Fibroblast of skin of right biceps (primary cell): ENCODE data around the gene TMEM106C.
A peak's percentile ranks its signal among the peaks of the same experiment; 100 is the strongest.

Experiments used
- DNase-seq: peaks from one replicate; pipeline ENCODE4 v3.0.0-alpha.2; 2013

TMEM106C gene, protein sequence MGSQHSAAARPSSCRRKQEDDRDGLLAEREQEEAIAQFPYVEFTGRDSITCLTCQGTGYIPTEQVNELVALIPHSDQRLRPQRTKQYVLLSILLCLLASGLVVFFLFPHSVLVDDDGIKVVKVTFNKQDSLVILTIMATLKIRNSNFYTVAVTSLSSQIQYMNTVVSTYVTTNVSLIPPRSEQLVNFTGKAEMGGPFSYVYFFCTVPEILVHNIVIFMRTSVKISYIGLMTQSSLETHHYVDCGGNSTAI

DNA sequence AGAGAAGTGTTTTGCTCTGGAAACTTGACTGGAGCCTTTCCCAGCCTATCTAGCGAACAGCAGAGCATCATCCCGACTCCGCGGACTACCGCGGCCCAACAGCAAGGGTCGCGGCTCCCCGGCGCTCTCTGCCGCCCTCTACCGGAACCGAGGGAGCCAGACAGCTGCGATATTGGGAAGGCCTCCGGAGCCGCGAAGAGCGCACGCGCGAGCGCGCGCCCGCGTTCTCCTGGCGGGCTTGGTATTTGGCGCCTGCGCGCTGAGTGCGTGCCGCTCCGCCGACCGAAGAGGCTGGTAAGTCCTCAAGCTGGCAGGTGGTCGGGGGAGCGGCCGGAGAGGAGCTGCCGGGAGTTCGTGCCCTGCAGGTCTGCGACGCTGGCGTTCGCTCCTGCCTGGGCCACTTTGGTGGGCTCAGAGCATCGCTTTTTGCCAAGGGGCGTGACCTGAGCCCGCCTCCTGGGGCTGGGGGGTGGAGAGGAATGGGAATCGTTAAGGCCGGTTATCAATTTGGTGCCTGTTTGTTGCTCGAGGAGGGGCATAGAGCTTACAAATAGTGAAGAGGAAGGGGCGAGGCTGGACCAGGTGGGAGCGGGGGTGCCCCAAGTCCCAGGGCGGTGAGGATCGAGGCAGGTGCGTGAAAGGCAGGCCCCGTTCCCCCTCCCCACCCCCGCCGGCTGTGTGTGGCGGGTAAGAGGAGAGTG lies at the start of gene TMEM106C:
TMEM106C (plus strand) TSS at position 257 of the 701 bp plus-strand sequence. CDS start 641 bp downstream, outside the sequence.
- DNase-seq = peak; percentile 87

DNA sequence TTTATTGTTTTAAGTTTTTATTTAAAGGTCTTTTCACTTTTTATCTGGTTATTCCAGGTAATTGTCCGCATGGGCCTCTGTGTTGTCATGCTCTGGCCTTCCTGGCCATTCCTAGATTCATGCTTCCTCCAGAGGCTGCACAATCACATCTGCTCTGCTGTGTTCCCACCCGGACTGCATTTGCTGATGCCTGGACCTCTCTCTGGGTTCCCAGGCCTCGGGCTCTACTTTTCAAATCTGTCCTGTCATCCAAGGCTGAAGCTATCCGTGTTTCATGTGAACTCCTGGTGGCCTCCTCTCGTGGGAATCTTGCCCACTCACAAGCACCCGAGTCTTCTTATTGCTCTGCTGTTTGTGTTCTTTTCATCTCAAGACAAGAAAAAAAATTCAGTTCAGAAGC lies 42.5 kb upstream of the TMEM106C start:
- no peak for DNase-seq

DNA sequence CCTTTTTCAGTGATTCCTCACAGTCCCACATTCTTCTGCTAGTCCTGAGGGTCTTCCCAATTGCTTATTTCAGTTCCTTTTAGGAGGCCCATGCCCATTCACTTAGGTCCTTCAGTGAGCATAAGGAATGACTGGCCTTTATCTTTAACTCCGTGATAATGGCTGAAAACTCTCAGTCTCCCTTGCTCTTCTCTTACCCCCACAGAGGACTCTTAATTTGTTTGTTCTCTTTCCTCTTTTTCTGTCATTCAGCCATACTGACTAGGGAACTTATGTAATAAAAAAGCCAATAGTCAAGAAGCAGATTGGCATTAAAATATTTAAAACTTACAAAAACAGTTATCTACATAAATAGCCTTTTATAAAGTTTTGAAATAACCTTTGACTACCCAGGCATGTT lies 41.5 kb upstream of the TMEM106C start:
- no peak for DNase-seq

DNA sequence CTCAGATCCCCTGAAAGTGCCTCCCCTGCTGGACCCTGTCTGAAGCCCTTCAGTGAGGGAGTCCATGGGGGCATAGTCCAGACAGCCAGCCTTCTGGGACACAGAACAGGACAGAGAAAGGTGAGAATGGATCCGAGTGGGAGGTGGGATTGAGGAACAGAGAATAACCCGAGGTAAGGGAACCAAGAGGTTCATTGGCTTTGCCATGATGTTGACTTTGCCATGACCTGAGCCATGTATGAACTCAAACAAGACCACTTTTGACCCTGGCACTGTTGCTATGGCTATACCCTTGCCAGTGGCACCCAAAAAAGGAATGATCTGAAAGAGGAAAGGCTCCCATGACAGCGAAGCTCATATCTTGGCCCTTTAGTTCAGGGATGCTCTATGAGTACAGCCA lies 36.0 kb upstream of the TMEM106C start:
- no peak for DNase-seq

DNA sequence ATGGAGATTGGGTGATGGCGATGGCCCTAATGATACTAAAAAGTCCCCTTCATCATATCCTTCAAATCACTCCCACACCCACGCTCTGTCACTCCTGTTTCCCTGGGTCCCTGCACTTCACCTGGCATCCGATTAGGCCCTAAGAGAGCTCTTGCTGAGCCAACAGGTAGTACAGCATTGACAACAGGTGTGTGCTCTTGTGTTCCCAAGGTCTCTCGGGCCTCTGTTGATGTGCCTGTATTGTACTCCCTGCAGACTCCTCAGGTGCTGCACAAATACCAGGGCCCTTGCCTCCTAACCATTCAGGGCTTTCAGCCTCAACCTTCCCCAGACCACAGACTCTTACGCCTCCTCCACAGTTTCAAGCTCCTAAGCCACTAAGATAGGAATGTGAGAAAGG lies 32.8 kb upstream of the TMEM106C start:
- DNase-seq = no peak

DNA sequence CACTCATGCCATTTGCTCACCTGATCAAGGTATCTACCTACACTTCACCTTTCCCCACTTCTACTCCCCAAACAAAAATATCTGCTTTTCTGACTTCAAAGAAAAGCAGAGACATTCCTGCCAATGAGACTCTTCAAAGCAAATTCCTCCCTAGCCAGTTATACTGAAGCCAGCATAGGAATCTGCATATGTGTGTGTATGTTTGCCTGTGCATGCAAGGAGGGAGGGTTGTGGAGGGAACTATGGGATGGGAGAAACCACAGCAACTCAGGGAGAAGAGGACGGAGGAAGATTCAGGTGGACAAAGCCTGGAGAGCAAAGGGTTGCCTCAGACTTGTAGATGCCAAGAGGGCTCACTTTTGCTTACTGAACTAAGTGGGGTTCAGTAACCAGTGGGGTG lies 32.2 kb upstream of the TMEM106C start:
- no peak for DNase-seq

DNA sequence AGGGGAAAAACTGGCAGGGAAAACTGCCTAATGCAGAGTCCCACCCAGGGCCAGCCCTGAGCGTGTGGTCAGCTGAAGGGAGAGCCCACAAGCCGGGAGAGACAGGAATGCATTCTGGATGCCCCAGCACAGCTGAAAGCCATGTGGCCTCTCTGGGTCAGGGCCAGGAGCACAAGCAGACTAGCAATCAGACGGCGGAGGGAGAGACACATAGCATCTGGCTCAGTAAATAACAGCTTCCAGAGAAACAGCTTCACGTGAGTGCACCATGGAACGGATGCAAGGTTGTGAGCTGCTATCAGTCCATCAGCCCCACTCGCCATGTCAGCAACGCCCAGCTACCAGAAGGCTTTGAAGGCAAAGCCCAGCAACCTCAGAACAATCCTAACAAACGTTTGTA lies 28.2 kb upstream of the TMEM106C start:
- peak; percentile 58 for DNase-seq

DNA sequence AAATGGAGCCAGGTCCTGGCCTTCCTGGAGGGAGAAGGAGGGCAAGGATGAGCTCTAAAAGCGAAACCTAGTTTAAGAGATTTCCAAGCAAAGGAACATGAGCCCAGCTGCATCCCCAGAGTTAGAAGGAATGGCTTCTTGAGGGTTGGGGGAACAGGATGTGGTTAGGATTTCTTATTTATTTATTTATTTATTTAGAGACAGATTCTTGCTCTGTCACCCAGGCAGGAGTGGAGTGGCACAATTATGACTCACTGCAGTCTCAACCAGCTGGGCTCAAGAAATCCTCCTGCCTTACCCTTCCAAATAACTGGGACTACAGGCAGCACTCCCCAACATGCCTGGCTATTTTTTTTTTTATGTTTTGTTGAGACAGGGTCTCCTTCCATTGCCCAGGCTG lies 25.3 kb upstream of the TMEM106C start:
- DNase-seq = peak; percentile 67

DNA sequence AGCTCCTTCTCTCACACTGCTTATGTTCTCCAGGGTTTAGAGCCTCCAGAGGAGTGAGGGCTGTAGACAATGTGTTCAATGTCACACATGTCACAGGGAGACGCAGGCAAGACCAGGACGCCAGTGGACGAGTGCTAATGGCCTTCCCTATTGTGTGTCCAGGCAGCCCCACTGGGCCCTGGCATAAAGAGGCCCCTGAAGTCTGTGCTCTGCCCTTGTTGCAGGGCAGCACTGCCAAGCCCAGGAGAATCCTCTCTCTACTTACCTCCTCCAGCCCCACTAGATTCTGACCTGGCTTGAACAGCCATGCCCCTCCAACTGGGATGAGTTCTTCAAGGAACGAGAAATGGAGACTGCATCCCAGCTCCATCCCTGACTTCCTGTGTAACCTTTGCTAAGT lies 24.8 kb upstream of the TMEM106C start:
- no peak for DNase-seq

DNA sequence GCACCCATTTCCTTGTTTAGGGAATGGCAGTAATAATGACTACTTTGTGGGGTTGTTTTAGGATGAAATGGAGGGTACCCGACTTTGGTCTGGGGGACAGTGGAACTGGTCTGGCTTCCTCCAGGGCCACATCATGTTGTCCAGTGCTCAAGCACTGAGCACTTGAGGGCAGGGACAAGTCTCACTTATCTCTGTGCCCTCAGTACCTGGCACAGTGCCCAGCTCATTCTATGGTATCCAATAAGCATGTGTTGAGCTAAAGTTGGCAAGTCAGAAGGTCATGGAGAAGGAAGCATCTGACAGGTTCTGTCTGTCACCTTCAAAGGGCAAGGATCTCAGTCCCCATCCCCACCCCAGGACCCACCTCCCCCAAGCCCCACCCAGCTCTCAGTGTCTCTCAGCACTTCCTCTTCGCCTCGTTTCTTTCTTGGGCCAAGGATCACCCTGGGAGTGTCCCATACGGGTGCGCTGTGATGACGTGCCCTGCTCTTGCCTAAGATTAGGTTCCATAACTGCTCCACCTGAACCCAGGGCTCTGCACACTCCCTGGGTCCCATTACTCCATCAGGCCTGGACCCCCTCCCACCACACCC lies 24.3 kb upstream of the TMEM106C start:
- no peak for DNase-seq

DNA sequence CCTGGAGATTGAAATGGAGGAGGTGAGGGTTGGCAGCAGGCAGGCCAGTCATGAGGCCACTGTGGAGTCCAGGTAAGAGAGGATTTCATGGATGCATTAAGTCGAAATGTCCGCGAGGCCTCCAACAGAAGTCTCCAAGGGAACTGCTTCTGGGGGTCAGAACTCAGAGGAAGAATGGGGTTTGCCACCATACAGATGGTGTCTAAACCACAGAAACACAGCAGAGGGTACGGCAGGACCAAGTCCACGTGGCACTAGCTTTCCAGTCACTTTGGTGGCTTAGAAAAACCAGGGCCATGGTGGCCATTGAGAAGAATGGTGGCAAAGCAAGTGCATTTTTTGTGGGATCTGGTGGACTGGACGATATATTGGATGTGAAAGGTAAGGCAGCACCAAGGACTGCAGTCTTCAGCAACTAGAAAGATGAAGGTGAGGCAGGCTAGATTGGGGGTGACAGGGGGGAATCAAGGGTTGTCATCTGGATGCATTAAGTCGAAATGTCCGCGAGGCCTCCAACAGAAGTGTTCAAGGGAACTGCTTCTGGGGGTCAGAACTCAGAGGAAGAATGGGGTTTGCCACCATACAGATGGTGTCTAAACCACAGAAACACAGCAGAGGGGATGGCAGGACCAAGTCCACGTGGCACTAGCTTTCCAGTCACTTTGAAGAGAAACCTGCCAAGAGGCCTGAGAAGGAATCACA lies 22.5 kb upstream of the TMEM106C start:
- no peak for DNase-seq

DNA sequence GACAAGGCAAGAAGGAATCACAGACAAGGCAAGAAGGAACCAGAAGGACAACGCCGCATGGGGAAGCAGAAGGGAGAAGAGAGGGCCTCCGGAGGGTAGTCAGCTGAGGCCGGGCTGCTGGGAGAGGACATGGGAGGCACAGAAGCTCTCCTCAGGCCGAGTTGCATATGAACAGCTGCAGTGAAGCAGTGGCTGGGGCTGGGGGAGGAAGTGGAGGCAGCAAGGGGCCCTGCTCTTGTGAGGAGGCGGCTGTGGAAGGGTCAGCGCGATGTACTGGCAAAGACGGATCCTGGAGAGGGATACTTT lies 22.0 kb upstream of the TMEM106C start:
- no peak for DNase-seq

DNA sequence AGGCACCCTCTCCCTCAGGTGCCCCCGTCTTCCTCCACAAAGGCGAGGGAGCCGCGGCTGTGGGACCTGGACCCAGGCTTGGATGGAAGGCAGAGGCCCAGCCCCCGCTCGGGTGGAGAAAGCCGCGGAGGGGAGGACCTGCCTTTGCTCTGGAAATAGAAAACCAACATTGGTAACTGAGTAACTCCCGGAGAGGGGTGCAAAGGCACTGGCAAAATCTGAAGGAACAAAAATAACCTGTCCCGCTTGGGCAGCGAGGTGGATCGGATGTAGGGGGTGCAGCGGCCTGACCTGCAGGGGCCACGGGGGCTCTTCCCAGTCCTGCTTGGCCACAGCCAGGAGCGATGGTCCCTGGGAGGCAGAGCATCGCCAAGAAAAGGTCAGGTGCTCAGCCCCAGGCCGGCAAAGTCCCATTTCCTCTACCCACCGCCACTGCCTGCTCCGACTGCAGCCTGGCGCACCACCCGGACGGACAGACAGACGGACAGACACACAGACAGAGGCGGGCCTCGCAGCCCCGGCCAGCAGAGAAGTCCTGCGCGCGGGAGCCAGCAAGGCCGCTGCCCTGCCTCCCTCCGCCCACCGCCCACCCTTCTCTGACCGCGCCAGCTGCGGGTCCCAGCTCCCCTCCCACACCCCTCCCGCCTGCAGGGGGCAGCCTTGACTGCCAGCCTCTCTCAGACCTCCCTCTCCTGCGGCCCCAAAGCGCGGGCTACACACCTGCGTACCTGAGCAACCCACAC lies 21.4 kb upstream of the TMEM106C start:
- no peak for DNase-seq

DNA sequence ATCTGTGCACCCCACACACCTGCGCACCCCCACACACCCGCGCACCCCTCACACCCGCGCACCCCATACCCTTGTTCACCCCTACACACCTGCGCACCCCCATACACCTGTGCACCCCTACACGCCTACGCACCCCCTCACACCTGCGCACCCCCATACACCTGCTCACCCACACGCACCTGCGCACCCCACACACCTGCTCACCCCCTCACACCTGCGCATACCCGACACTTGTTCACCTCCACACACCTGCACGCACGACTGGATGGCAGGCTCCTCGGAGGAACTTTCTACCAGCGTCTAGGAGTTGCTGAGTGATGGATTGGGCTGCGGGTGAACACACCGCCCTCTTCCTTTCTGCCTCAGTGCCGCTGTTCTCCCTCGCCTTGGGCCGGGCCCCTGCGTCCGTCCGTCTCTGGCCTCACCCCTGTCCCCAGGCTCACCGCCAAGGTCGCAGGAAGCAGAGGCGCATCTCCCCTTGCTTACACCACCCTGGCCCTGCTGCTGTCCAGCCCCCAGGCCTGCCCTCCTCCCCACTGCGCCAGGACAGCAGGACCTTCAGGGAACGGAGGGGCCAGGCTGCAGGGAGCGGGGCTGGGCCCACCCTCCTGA lies 20.7 kb upstream of the TMEM106C start:
- no peak for DNase-seq

DNA sequence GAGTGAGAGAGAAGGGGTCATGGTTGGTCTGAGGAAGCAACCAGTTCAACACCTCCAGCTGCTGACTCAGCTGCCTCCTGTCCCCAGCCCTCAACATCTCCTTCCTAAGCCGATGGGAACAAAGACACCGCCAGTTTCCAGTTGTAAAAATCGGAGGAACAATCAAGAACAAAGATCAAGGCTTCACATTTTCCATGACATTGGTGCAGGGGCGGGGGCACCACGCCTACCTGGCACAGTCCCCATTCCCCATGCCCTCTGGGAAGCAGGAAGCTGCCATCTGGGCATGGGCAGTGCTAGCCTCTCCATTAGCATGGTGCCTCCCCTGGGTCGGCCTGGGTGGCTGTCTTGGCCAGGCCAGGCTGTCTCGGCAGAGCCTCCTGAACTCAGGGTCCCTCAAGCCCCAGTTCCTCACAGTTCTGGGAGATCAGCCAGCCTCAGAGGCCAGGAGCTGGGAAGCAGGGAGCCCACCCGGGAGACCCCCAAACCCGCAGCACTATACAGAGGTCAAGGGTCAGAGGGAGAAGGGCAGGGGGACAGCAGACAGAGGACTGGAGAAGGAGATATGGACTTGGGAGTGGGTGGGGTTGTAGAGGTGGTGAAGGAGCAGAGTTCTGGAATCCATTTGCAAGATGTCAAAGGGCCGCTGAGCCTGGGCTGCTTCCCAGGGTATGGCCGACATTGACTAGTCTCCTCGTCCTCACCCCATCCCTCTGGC lies 19.6 kb upstream of the TMEM106C start:
- DNase-seq = no peak

DNA sequence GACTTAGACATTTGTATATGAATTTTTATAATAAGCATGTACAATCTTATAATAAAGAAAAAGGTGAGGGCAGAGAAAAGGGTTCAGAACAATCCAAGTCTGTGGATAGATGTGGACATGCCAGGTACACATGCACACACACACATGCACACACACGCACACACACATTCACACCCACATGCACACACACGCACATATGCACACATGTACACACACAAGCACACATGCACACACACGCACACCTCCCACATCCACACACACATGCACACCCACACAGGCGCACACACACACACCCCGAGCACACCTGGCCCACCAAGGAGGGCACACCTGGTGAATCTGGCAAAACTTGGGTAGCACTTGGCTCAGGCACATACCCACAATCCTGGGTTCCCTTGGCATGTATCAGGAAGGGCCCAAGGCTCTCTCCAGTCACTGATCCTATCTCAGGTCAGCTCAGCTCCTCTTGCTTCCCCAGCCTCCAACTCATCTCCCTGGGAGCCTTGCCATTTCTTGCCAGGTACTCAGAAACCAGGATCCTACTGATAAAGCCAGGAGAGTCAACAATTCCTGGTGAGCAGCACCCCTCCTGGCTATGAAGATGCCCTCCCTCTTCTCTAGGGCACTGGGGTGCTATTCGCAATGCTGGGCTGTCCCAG lies 18.6 kb upstream of the TMEM106C start:
- DNase-seq = no peak

DNA sequence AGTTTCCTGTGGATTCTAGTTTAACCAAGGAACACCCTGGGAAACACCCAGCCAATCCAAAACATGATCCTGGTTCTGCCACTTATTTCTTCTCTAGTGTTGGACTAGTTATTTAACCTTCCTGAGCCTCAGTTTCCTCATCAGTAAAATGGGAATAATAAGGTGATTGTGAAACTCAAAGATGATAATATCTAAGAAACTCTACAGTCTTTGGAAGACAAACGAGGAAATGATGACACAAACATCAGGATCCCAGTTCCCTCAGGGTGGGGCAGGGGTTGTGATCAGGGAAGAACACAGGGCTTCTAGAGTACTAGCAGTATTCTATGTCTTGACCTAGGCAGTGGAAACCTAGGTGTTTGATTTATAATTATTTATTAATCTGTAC lies 18.1 kb upstream of the TMEM106C start:
- DNase-seq = no peak

DNA sequence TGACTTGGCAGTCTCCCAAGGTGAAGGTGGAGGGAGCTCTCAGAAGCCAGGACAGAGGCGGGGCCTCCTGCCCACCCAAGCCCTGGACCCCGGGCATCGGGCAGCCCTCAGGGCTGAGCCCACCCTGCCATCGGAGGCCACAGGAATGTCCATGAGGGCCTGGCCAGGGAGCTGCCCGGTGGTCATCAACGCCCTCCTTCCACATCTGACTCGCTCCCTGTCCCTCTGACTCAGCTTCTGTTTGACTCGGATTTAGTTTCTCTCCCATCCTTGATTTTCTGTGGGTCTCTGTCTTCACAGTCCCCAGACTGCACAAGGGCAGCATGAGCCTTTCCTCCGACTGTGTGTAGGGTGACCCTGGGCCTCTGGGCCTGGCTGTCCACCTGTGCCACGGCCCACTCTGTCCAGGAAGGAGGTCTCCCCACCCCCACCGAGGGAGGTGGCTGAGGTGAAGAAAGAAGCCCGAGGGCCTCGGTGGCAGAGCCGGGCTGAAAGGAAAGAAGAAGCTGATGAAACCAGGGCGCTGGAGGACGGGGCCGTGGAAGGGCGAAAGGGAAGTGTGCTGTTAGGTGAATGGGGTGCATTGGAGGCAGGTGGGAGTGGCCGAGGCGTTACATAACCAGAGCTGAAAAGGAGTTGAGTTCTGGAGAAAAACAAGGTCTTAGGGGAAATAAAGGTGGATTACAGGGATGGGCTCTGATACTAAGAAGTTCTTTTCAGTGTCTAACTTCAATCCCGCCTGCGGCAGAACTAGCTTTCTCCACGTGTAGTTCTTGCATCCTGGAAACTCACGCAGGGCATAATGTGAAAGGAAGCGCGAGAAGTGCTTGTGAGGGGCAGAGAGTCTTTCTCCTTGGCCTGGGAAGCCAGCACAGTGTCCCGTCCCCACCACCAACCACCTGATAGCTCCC lies 16.7 kb upstream of the TMEM106C start:
- peak; percentile 54 for DNase-seq

DNA sequence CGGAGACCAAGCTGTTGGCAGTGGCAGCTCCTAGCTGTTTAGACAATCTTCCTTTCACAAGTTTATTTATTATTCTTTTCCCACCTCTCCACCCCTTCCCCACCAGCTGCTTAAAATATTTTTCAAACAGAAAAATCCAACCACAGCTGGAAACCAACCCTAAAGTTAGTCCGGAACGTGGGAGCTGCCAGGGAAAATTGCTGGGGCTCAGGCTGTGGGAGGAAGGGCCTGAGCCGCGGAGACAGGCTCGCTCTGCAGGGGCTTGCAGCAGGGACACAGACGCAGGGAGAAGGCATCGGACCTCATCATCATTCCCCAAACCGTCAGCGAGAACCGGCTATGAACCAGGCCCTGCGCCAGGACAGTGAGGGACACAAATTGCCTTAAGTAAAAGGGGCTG lies 16.1 kb upstream of the TMEM106C start:
- DNase-seq = no peak
